HG02981 (cell line): Measurements from ENCODE around the gene RFTN1.

Experiments
- ATAC-seq: cut with Tn5 transposase; IDR thresholded peaks from one replicate; pipeline ENCODE4 v1.9.1; 2021; ENCODE audit warnings: mild to moderate bottlenecking, moderate library complexity; ENCODE audit not compliant: unreplicated experiment

Gene RFTN1

GRCh38 chr3:16364963-16365362 lies 148.5 kb downstream of the RFTN1 start:
- ATAC-seq = no peak

- ATAC-seq = no peak
Measured at GRCh38 chr3:16364323-16364722, 149.2 kb downstream of the RFTN1 start.

GRCh38 chr3:16363636-16364035 lies 149.9 kb downstream of the RFTN1 start:
- ATAC-seq = no peak

DNA sequence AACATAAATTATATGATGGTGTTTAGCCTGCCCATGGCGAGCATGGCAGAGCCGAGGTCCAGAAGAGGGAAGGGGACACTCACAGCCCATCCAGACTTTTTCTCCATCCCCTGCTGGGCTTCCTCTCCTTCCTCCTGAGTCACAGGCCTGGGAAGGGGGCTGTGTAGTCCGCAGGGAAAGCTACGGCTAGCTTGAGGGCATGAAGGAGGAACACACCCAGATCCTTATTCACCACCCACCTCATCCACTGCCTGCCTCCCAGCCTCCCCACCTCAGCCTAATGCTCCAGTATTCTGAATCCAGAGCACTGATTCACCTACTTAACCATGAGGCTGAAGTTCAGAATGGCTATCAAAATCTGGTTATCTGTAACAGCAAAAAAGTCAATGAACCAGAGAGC lies 150.7 kb downstream of the RFTN1 start:
- no peak for ATAC-seq

DNA sequence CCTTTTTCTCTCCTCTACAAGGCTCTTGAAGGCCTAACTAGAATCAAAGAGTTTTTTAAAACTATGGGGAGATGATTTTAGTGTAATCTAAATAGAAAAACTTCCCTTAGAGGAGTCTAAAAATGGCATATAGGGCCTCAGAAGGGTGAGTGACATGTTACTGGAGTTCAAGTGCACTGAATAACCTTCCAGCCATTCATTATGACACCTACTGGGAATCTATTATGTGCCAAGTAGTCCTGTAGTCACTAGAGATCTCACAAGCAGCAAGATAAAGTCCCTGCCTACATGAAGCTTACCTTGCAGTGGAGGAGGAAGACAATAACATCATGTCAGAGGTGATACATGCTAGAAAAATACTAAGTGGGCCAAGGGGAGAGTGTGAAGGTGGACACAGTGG lies 152.4 kb downstream of the RFTN1 start:
- ATAC-seq = no peak

DNA sequence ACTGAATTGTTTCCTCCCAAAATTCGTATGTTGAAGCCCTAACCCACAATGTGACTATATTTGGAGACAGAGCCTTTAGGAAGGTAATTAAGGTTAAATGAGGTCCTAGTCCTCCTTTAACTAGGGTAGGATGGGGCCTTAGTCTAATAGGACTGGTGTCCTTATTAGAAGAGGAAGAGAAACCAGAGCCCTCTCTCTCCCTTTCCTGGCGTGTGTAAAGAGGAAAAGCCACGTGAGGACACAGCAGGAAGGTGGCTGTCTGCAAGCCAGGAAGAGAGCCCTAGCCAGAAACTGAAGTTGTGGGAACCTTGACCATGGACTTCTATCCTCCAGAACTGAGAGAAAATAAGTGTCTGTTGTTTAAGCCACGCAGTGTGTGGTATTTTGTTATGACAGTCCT lies 154.2 kb downstream of the RFTN1 start:
- ATAC-seq = no peak

DNA sequence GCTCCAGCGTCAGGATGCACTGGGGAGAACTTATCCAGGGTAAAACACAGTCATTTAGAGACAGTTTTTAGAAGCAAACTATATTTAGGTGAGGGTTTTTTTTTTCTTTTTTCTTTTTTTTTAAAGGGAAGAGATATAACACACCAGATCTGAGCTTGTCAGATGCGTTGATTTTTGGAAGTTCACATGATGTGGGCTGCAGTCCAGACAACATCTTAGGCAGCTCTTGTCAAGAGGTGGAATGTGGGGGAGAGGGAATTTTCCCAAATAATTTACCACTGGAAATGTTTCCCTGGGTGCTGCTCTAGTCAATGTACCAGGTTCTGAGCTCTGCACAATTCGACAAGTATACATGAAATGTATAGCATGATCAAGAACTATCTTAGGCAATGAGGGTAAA lies 155.2 kb downstream of the RFTN1 start:
- no peak for ATAC-seq

DNA sequence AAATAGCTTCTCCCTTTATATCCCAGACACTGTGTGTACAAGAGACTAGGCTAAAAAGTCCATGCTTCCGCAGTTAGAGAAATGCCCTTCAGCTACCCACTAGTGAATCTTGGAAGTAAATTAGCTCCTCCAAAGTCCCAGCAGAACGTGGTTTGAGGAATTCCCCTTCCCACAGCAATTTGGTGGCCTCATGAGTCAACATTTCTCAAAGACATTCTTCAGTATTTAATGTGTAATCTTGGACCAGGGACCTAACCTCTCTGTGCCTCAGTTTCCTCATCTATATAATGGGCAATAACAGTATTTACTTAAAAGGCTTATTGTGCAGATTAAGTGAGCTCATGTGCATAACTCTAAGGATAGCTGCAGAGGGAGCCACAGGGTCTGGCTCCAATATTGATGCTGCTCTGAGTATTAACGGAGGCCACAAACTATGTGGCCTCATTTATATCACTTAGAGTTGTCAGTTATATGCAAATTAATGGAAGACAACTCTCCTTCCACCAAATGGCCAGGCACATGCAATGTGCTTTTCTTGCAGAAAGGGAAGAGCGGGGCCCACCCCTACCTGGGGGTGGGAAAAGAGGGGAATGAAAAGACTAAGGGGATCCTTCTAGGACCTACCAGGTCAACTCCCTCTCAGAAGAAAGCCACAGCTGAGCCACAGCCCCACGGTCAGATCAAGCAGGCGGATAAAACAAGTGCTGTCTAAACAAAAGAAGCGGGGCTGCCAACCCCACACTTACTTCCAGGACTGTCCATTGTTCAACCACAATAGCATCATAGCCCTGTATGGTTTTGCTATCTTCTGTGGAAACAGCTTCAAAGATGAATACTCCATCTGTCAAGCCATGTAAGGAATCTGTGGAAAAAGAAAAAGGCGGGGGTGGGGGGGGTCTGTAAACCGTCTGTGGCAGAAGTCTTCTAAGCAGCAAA lies 156.0 kb downstream of the RFTN1 start:
- no peak for ATAC-seq

- no peak for ATAC-seq
Measured at GRCh38 chr3:16355828-16356227, 157.7 kb downstream of the RFTN1 start.

DNA sequence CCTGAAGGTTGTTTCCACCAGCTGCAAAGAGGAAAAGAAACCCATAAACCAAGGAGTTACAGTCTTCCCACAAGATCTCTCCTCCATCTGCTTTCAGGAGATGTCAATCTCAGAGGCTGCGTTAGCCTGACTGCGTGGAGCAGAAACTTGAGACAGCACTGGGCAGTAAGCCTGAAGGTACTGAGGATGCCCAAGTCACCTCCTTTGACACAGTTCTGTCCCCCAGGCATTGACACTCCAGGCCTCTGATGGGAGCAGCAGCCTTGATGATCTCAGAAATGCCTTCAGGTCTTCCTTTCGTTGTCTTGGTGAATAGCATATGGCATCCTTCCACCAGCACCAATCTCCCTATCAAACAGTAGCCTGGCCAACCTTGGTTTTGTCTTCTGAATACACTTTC lies 159.2 kb downstream of the RFTN1 start:
- ATAC-seq = no peak

GRCh38 chr3:16352428-16352827 lies 161.1 kb downstream of the RFTN1 start:
- no peak for ATAC-seq

- no peak for ATAC-seq
Measured at GRCh38 chr3:16350597-16351318, 162.7 kb downstream of the RFTN1 start.

GRCh38 chr3:16349986-16350596 lies 163.4 kb downstream of the RFTN1 start:
- ATAC-seq = no peak

DNA sequence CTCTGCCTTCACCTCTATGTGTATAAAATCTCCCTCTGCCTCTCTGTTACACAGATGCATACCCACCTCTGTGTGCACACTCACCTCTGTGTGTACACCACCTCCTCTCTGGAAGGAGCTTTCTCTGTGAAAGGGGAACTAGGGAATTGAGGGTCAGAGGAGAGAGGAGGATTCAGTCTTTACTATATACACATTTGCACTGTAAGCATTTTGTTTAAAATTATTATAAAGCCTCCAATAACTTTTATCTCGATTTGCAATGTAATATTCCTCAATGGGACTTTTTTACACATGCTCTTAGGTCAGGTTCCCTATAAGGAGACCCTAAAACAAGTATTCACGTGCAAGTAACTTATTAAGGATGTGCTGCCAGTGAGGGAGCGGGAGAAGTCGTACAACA lies 166.0 kb downstream of the RFTN1 start:
- ATAC-seq = no peak

DNA sequence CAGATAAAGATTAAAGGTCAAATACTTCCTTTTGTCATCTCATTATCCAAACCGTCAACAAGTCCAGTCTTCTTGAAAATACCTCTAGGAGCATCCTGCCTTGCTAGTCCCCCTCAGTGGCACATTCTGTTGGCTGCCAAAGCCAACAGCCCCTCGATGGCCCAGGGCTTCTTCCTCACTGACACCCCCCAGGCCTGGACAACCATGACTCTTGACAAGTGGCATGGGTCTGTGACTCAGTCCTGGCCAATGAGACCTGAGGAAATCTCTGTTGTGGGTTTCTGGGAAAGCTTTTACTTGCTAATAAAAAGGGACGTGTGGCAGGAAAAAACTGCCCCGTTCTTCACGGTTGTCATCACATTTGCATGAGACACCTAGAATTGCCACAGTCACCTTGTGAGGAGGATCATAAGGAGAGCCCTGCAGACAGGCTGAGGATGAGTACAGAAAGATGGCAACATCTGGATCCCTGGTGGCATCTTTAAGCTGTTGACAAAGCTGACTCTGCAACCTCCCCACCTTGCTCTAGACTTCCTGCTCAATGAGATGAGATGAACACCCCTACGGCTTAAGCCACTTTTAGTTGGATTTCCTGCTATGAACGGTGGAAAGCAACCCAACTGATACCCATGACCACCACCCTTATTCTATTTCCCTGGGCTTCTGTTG lies 167.0 kb downstream of the RFTN1 start:
- no peak for ATAC-seq

DNA sequence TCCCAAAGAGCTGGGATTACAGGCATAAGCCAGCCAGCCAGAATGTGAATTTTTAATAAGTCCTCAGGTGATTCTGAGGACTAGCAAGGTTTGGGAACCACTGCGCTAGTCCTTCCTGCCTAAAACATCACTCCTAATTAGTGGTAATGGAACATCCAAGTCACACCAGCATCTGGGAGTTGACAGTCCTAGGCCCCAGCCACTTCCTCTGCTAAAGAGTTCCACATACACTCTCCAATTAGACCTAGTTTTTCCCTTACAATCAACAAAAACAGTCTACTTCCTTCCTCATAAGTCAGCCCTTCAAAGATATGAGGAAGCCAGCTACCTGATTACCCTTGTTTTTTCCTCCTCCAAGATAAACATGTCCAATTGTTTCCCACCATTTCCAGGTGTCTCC lies 170.4 kb downstream of the RFTN1 start:
- no peak for ATAC-seq

- peak; percentile 59 for ATAC-seq
Measured at GRCh38 chr3:16338999-16339398, 174.5 kb downstream of the RFTN1 start.

- peak; percentile 91 for ATAC-seq
Measured at GRCh38 chr3:16337856-16338540, 175.5 kb downstream of the RFTN1 start.

- ATAC-seq = no peak
Measured at GRCh38 chr3:16336825-16337224, 176.7 kb downstream of the RFTN1 start.

GRCh38 chr3:16335772-16336645 lies 177.5 kb downstream of the RFTN1 start:
- ATAC-seq = no peak
